Astrocyte (in vitro differentiated cells and primary cell): ENCODE data around the gene PTGIR. TPM values are rescaled to one million over a fixed set of nuclear protein-coding genes. Genes with fewer than 3 reads are reported as not detected.

Source experiments
- DNase-seq: peaks from one replicate; pipeline ENCODE4 v3.0.0-alpha.2; 2010; ENCODE audit warnings: low read depth
- FAIRE-seq: peaks from 2 replicates; lab custom pipeline; 2011; peaks lifted over from hg19 to GRCh38; lab: Jason Lieb, UNC
- H2AFZ ChIP-seq: 2 replicates; pipeline ENCODE4 v1.6.0; 2012; ENCODE audit warnings: low read depth, low read length, inconsistent platforms
- H3K27ac ChIP-seq: 2 replicates; pipeline ENCODE4 v1.5.1; 2011; ENCODE audit warnings: low read depth, low read length, inconsistent platforms
- H3K27me3 ChIP-seq: 2 replicates; pipeline ENCODE4 v1.6.0; 2011; ENCODE audit warnings: low read length, inconsistent platforms; ENCODE audit not compliant: insufficient read depth
- H3K36me3 ChIP-seq: 2 replicates; pipeline ENCODE4 v1.5.1; 2011; ENCODE audit warnings: low read length, inconsistent platforms; ENCODE audit not compliant: insufficient read depth
- H3K4me1 ChIP-seq: 2 replicates; pipeline ENCODE4 v1.5.1; 2011; ENCODE audit warnings: low read length, inconsistent platforms; ENCODE audit not compliant: insufficient read depth
- H3K4me2 ChIP-seq: 2 replicates; pipeline ENCODE4 v1.6.0; 2012; ENCODE audit warnings: low read length, inconsistent platforms
- H3K4me3 ChIP-seq: 2 replicates; pipeline ENCODE4 v1.5.1; 2011; ENCODE audit warnings: low read depth, mild to moderate bottlenecking, low read length, inconsistent platforms; ENCODE audit not compliant: insufficient read depth
- H3K79me2 ChIP-seq: 2 replicates; pipeline ENCODE4 v1.6.0; 2012; ENCODE audit warnings: mild to moderate bottlenecking, low read length, inconsistent platforms; ENCODE audit not compliant: insufficient read depth
- H3K9ac ChIP-seq: 2 replicates; pipeline ENCODE4 v1.6.0; 2012; ENCODE audit warnings: mild to moderate bottlenecking, low read length, inconsistent platforms
- H3K9me3 ChIP-seq: 2 replicates; pipeline ENCODE4 v1.5.1; 2012; ENCODE audit warnings: low read depth, mild to moderate bottlenecking, low read length, inconsistent platforms; ENCODE audit not compliant: insufficient read depth
- H4K20me1 ChIP-seq: 2 replicates; pipeline ENCODE4 v1.6.0; 2012; ENCODE audit warnings: low read length, inconsistent platforms; ENCODE audit not compliant: insufficient read depth
- H3K27ac Mint-ChIP-seq: one replicate; pipeline ENCODE4 v1.8.0; 2021; ENCODE audit warnings: mild to moderate bottlenecking, mixed read lengths; ENCODE audit not compliant: unreplicated experiment
- H3K27me3 Mint-ChIP-seq: one replicate; pipeline ENCODE4 v1.8.0; 2021; ENCODE audit warnings: low read depth, mixed read lengths; ENCODE audit not compliant: unreplicated experiment
- H3K36me3 Mint-ChIP-seq: one replicate; pipeline ENCODE4 v1.8.0; 2021; ENCODE audit warnings: low read depth, mixed read lengths; ENCODE audit not compliant: unreplicated experiment
- H3K4me1 Mint-ChIP-seq: one replicate; pipeline ENCODE4 v1.8.0; 2021; ENCODE audit warnings: low read depth, mixed read lengths; ENCODE audit not compliant: unreplicated experiment
- H3K4me3 Mint-ChIP-seq: one replicate; pipeline ENCODE4 v1.8.0; 2021; ENCODE audit warnings: mild to moderate bottlenecking, moderate library complexity, mixed read lengths; ENCODE audit not compliant: unreplicated experiment
- H3K9me3 Mint-ChIP-seq: one replicate; pipeline ENCODE4 v1.8.0; 2021; ENCODE audit warnings: mild to moderate bottlenecking, mixed read lengths; ENCODE audit not compliant: unreplicated experiment
- EZH2 ChIP-seq: IDR thresholded peaks from 2 replicates; pipeline ENCODE4 v1.6.1; 2012; ENCODE audit warnings: mild to moderate bottlenecking, low read length, inconsistent platforms; ENCODE audit not compliant: insufficient read depth
- total RNA-seq: library from RNA; stranded (reverse); gene quantifications from 2 replicates; pipeline ENCODE4 v1.2.1, GENCODE V29; 2021
- TF ChIP-seq, protein P1 (sequence below): IDR thresholded peaks from 2 replicates; pipeline ENCODE4 v1.5.1; 2011; ENCODE audit warnings: low read depth, mild to moderate bottlenecking, inconsistent platforms, low read length, moderate library complexity; ENCODE audit not compliant: insufficient read depth

Gene PTGIR
- total RNA-seq, 1 donor from 2014 or later, result 0.52 TPM

GRCh38 chr19:46586294-46586693 is 38.6 kb downstream of the PTGIR start:
- Histone ChIP-seq H4K20me1 (no peaks in the 10 kb centered on the region), H3K4me3 (no peak overlapping the region), H3K4me2 (no peak overlapping the region), H3K27me3 (no peaks in the 10 kb centered on the region), H3K36me3 (no peaks in the 10 kb centered on the region), H3K79me2 (no peaks in the 10 kb centered on the region), H3K4me1 (no peaks in the 10 kb centered on the region), H2AFZ (no peak overlapping the region), H3K27ac (no peak overlapping the region), H3K9ac (no peak overlapping the region), H3K9me3 (no peaks in the 10 kb centered on the region)
- Mint-ChIP-seq H3K36me3 (peaks cover 4% of the 10 kb centered on the region), H3K4me1 (no peaks in the 10 kb centered on the region), H3K9me3 (peaks cover 6% of the 10 kb centered on the region), H3K4me3 (no peak overlapping the region), H3K27me3 (peaks cover 6% of the 10 kb centered on the region), H3K27ac (no peak overlapping the region)
- DNase-seq (no peak), FAIRE-seq (no peak)
- TF ChIP-seq, protein P1, sequence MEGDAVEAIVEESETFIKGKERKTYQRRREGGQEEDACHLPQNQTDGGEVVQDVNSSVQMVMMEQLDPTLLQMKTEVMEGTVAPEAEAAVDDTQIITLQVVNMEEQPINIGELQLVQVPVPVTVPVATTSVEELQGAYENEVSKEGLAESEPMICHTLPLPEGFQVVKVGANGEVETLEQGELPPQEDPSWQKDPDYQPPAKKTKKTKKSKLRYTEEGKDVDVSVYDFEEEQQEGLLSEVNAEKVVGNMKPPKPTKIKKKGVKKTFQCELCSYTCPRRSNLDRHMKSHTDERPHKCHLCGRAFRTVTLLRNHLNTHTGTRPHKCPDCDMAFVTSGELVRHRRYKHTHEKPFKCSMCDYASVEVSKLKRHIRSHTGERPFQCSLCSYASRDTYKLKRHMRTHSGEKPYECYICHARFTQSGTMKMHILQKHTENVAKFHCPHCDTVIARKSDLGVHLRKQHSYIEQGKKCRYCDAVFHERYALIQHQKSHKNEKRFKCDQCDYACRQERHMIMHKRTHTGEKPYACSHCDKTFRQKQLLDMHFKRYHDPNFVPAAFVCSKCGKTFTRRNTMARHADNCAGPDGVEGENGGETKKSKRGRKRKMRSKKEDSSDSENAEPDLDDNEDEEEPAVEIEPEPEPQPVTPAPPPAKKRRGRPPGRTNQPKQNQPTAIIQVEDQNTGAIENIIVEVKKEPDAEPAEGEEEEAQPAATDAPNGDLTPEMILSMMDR, result no peak
- TF ChIP-seq EZH2, result no peak

- H3K27ac ChIP-seq, result no peak overlapping the region
- peaks cover 4% of the 10 kb centered on the region for H3K36me3 Mint-ChIP-seq
- no peaks in the 10 kb centered on the region for H3K27me3 ChIP-seq
- no peak overlapping the region for H3K4me3 Mint-ChIP-seq
- H3K4me1 ChIP-seq, result no peaks in the 10 kb centered on the region
- DNase-seq, result no peak
- no peaks in the 10 kb centered on the region for H3K9me3 ChIP-seq
- no peak for TF ChIP-seq EZH2
- TF ChIP-seq, protein P1, result no peak
- H3K79me2 ChIP-seq, result no peaks in the 10 kb centered on the region
- peaks cover 6% of the 10 kb centered on the region for H3K27me3 Mint-ChIP-seq
- H2AFZ ChIP-seq, result no peak overlapping the region
- H3K36me3 ChIP-seq, result no peaks in the 10 kb centered on the region
- no peak overlapping the region for H3K4me2 ChIP-seq
- no peak overlapping the region for H3K9ac ChIP-seq
- H4K20me1 ChIP-seq, result no peaks in the 10 kb centered on the region
- no peak overlapping the region for H3K4me3 ChIP-seq
- H3K4me1 Mint-ChIP-seq, result no peaks in the 10 kb centered on the region
- H3K27ac Mint-ChIP-seq, result no peak overlapping the region
- no peak for FAIRE-seq
- peaks cover 6% of the 10 kb centered on the region for H3K9me3 Mint-ChIP-seq
These were observed 39.4 kb downstream of the PTGIR start for GRCh38 chr19:46585539-46585938.

GRCh38 chr19:46580247-46580646 is 44.6 kb downstream of the PTGIR start:
- Mint-ChIP-seq H3K36me3 (peaks cover 2% of the 10 kb centered on the region), H3K27me3 (no peaks in the 10 kb centered on the region), H3K4me1 (no peaks in the 10 kb centered on the region), H3K9me3 (no peaks in the 10 kb centered on the region), H3K27ac (no peak overlapping the region), H3K4me3 (no peak overlapping the region)
- Histone ChIP-seq H3K4me1 (no peaks in the 10 kb centered on the region), H2AFZ (no peak overlapping the region), H3K4me3 (no peak overlapping the region), H3K27ac (no peak overlapping the region), H3K4me2 (no peak overlapping the region), H3K9ac (no peak overlapping the region), H3K27me3 (no peaks in the 10 kb centered on the region), H4K20me1 (no peaks in the 10 kb centered on the region), H3K79me2 (no peaks in the 10 kb centered on the region), H3K9me3 (no peaks in the 10 kb centered on the region), H3K36me3 (no peaks in the 10 kb centered on the region)
- no peak for FAIRE-seq
- no peak for TF ChIP-seq EZH2
- TF ChIP-seq, protein P1, result no peak
- DNase-seq, result no peak
